SU-DHL-6 (cell line): Measurements from ENCODE around the gene RHBDF2.
A peak's percentile ranks its signal among the peaks of the same experiment; 100 is the strongest.

Experiments
- H2AFZ ChIP-seq: fragments of 200-600 bp; sonication (generic); 2 replicates; pipeline ENCODE4 v1.6.1; 2014; ENCODE audit warnings: low read depth, mild to moderate bottlenecking, moderate library complexity, mixed read lengths, antibody characterized with exemption, low read length; ENCODE audit not compliant: severe bottlenecking
- H3F3A ChIP-seq: fragments of 200-600 bp; shearing (Covaris generic); 2 replicates; pipeline ENCODE4 v1.6.0; 2016; ENCODE audit warnings: antibody characterized with exemption, mild to moderate bottlenecking; ENCODE audit not compliant: insufficient read depth
- H3K27ac ChIP-seq: fragments of 200-600 bp; sonication (generic); 2 replicates; pipeline ENCODE4 v1.5.1; 2016; ENCODE audit warnings: low read depth, mild to moderate bottlenecking, low read length, moderate library complexity, mixed read lengths
- H3K27me3 ChIP-seq: fragments of 200-600 bp; sonication (generic), shearing (Covaris generic); 2 replicates; pipeline ENCODE4 v1.6.0; 2014; ENCODE audit warnings: mild to moderate bottlenecking, low read length
- H3K36me3 ChIP-seq: fragments of 200-600 bp; sonication (generic); 2 replicates; pipeline ENCODE4 v1.6.1; 2014; ENCODE audit warnings: mild to moderate bottlenecking, low read length, mixed read lengths
- H3K4me2 ChIP-seq: fragments of 300-600, 200-600 bp; shearing (Covaris generic), sonication (generic); 2 replicates; pipeline ENCODE4 v1.6.0; 2014; ENCODE audit warnings: low read length, low read depth, mild to moderate bottlenecking; ENCODE audit not compliant: poor library complexity, severe bottlenecking
- H3K4me3 ChIP-seq: fragments of 200-600 bp; sonication (generic); 2 replicates; pipeline ENCODE4 v1.5.1; 2014; ENCODE audit warnings: antibody characterized with exemption, low read length, mild to moderate bottlenecking, mixed read lengths; ENCODE audit not compliant: insufficient read depth, poor library complexity, severe bottlenecking
- H3K79me2 ChIP-seq: fragments of 200-600 bp; sonication (generic); 2 replicates; pipeline ENCODE4 v1.6.1; 2014; ENCODE audit warnings: mild to moderate bottlenecking, low read length, moderate library complexity; ENCODE audit not compliant: insufficient read depth
- H3K9ac ChIP-seq: fragments of 200-600 bp; sonication (generic); 2 replicates; pipeline ENCODE4 v1.7.0; 2014; ENCODE audit warnings: mild to moderate bottlenecking, low read length
- H3K9me2 ChIP-seq: fragments of 200-600 bp; sonication (generic); replicated peaks from 2 replicates; pipeline ENCODE4 v1.6.1; 2014; ENCODE audit warnings: low read length; ENCODE audit not compliant: insufficient read depth
- H3K9me3 ChIP-seq: fragments of 200-600 bp; sonication (generic); 2 replicates; pipeline ENCODE4 v1.6.1; 2014; ENCODE audit warnings: low read length, mixed read lengths; ENCODE audit not compliant: insufficient read depth
- H4K20me1 ChIP-seq: fragments of 200-600 bp; sonication (generic); 2 replicates; pipeline ENCODE4 v1.6.1; 2014; ENCODE audit warnings: low read depth, mild to moderate bottlenecking, antibody characterized with exemption, low read length, moderate library complexity, mixed read lengths
- EZH2phosphoT487 ChIP-seq: fragments of 200-600 bp; sonication (generic), shearing (Covaris generic); conservative IDR thresholded peaks from 2 replicates; pipeline ENCODE4 v1.6.1; 2018; ENCODE audit warnings: mild to moderate bottlenecking, antibody characterized with exemption, low read length, moderate library complexity, mixed read lengths
- TF ChIP-seq, protein P1 (sequence below): fragments of 200-600 bp; sonication (generic); IDR thresholded peaks from one replicate; pipeline ENCODE4 v1.5.1; 2017; ENCODE audit warnings: antibody characterized with exemption, mild to moderate bottlenecking, low read length, moderate library complexity; ENCODE audit not compliant: insufficient read depth, poor library complexity, severe bottlenecking

The RHBDF2 gene

DNA sequence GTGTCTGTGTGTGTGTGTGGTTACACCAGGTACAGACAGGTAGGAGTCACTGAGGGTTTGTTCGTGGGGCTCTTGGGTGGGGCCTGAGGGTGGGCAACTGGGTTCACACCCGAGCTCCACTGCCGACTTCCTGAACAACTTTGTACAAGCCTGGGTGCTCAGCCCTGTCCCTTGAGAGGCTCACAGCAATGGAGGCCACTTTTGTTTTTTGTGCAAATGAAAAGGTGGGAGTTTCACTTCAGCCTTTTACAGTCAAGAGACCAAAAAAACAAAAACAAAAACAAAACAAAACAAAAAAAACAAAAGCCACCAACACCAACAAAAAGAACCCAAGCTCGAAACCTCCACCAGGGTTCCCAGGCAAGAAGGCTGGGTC, 2.4 kb downstream of the RHBDF2 start:
- H3K4me2 ChIP-seq: peak overlapping the region; percentile 88
- peaks cover 12% of the 10 kb centered on the region; the same call in 1 of the 2 replicates for H3F3A ChIP-seq
- H3K36me3 ChIP-seq: no peaks in the 10 kb centered on the region
- H3K4me3 ChIP-seq: peak overlapping the region; percentile 95
- no peaks in the 10 kb centered on the region for H3K27me3 ChIP-seq
- no peaks in the 10 kb centered on the region for H4K20me1 ChIP-seq
- TF ChIP-seq, protein P1, sequence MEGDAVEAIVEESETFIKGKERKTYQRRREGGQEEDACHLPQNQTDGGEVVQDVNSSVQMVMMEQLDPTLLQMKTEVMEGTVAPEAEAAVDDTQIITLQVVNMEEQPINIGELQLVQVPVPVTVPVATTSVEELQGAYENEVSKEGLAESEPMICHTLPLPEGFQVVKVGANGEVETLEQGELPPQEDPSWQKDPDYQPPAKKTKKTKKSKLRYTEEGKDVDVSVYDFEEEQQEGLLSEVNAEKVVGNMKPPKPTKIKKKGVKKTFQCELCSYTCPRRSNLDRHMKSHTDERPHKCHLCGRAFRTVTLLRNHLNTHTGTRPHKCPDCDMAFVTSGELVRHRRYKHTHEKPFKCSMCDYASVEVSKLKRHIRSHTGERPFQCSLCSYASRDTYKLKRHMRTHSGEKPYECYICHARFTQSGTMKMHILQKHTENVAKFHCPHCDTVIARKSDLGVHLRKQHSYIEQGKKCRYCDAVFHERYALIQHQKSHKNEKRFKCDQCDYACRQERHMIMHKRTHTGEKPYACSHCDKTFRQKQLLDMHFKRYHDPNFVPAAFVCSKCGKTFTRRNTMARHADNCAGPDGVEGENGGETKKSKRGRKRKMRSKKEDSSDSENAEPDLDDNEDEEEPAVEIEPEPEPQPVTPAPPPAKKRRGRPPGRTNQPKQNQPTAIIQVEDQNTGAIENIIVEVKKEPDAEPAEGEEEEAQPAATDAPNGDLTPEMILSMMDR: no peak
- no peak for TF ChIP-seq EZH2phosphoT487
- H2AFZ ChIP-seq: no peak overlapping the region
- no peaks in the 10 kb centered on the region for H3K9me3 ChIP-seq
- H3K27ac ChIP-seq: peak overlapping the region; percentile 66
- H3K79me2 ChIP-seq: peaks cover 35% of the 10 kb centered on the region
- H3K9me2 ChIP-seq: no peaks in the 10 kb centered on the region
- peak overlapping the region; percentile 96 for H3K9ac ChIP-seq

- peaks cover 13% of the 10 kb centered on the region; the same call in 1 of the 2 replicates for H3F3A ChIP-seq
- no peaks in the 10 kb centered on the region for H3K9me2 ChIP-seq
- peak overlapping the region; percentile 66 for H3K27ac ChIP-seq
- peak overlapping the region; percentile 96; the same call in 1 of the 2 replicates for H3K9ac ChIP-seq
- no peaks in the 10 kb centered on the region for H3K27me3 ChIP-seq
- peaks cover 35% of the 10 kb centered on the region for H3K79me2 ChIP-seq
- no peak overlapping the region for H2AFZ ChIP-seq
- H3K4me2 ChIP-seq: peak overlapping the region; percentile 88
- TF ChIP-seq EZH2phosphoT487: no peak
- TF ChIP-seq, protein P1: no peak
- H3K9me3 ChIP-seq: no peaks in the 10 kb centered on the region
- no peaks in the 10 kb centered on the region for H4K20me1 ChIP-seq
- H3K36me3 ChIP-seq: no peaks in the 10 kb centered on the region
- H3K4me3 ChIP-seq: no peak overlapping the region
Measured at GRCh38 chr17:76497979-76498875, 3.0 kb downstream of the RHBDF2 start.

DNA sequence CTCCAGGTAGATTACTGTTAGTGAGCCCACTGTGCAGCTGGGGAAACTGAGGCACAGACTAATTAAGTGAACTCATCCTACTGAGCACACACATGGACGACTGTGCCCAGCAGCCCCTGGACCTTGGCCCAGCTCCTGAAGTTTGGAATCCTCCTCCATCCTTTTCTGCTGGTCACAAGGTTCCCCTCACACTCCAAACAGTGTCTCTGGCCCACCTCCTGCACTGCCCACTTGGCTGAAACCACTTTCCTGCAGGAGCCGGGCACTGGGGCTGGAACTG, 3.6 kb downstream of the RHBDF2 start:
- Histone ChIP-seq H3K9me2 (no peaks in the 10 kb centered on the region), H3K36me3 (no peaks in the 10 kb centered on the region), H3K4me2 (peak overlapping the region; percentile 9), H2AFZ (no peak overlapping the region), H3K9ac (no peak overlapping the region), H3K9me3 (no peaks in the 10 kb centered on the region), H4K20me1 (no peaks in the 10 kb centered on the region), H3K27me3 (no peaks in the 10 kb centered on the region), H3K79me2 (peaks cover 35% of the 10 kb centered on the region), H3K27ac (peak overlapping the region; percentile 39; the same call in 1 of the 2 replicates), H3F3A (peaks cover 19% of the 10 kb centered on the region), H3K4me3 (no peak overlapping the region)
- no peak for TF ChIP-seq EZH2phosphoT487
- TF ChIP-seq, protein P1: no peak
